Mucosa of stomach (tissue), 1 donor: ENCODE measurements around the gene DCN.

Experiments
- H3K27me3 ChIP-seq: one replicate; pipeline ENCODE4 v1.7.0; 2013; ENCODE audit warnings: mild to moderate bottlenecking, low read length; ENCODE audit not compliant: control insufficient read depth, insufficient read depth
- H3K36me3 ChIP-seq: one replicate; pipeline ENCODE4 v1.7.0; 2013; ENCODE audit warnings: low read length; ENCODE audit not compliant: control insufficient read depth, insufficient read depth
- H3K4me1 ChIP-seq: one replicate; pipeline ENCODE4 v1.7.0; 2013; ENCODE audit warnings: mild to moderate bottlenecking, low read length; ENCODE audit not compliant: control insufficient read depth, insufficient read depth
- H3K4me3 ChIP-seq: one replicate; pipeline ENCODE4 v1.7.0; 2013; ENCODE audit warnings: low read length
- H3K9ac ChIP-seq: one replicate; pipeline ENCODE4 v1.7.0; 2013; ENCODE audit warnings: mild to moderate bottlenecking, low read length, moderate library complexity
- H3K9me3 ChIP-seq: one replicate; pipeline ENCODE4 v1.7.0; 2013; ENCODE audit warnings: mild to moderate bottlenecking, low read length, moderate library complexity; ENCODE audit not compliant: control insufficient read depth
- donor health status: Pancreatic carcinoma.

Gene DCN

DNA sequence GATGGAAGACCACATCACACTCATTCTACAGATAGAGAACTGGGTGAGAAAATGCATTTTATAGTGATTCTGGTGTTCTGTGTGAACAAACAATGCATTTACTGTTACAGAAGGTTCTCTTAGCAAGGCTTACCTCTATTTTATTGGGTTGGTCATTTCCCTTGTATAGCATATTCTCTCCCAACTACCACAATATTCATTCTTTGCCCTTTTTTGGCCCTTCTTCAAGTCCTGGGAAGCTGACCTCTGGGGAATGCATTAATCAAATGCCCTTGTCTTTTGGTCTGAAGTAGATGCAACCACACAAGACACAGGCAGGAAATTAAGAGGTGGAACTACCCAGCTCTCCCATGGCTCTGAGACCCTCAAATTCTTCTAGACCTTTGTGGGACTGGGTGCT lies 19.5 kb downstream of the DCN start:
- Histone ChIP-seq H3K9ac (no peak overlapping the region), H3K9me3 (no peaks in the 10 kb centered on the region), H3K4me3 (no peak overlapping the region), H3K4me1 (no peaks in the 10 kb centered on the region), H3K36me3 (no peaks in the 10 kb centered on the region), H3K27me3 (no peaks in the 10 kb centered on the region)

DNA sequence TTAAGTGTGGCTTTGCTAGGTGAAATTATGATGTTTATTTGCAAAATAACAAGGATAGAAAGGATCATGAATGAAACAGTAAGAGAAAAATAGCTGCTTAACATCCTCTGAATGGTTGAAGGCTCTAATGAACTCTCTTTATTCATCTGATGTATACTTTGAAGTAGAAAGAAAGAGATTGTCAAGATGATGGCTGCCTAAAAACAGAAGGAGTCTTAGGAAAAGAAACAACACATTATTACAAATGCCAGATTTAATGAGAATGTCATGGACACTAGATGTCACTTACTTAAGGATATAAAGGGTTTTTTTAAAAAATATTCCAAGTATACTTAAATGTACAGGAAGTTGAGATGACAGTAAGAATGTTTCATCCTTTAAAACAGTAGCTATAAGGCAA lies 21.6 kb downstream of the DCN start:
- H3K27me3 ChIP-seq, result no peaks in the 10 kb centered on the region

DNA sequence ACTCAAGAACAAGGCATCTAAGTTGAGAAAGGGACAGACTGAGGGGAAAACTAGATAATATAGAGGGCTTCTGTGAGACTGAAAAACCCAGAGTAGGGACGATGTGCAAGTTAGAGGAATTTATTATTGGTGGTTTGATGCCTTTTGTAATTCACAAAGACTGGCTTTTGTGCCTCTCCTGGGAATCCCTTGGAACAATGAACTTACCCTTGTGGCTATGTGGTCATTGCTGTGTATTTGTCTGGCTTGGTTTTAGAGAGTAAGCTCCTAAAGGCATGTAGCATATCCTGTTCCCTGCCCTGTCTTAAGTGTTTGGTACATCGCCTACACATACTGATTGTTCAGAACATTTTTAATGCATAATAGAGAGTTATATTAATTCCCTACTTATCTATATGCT lies 26.6 kb downstream of the DCN start:
- no peaks in the 10 kb centered on the region for H3K9me3 ChIP-seq
- H3K27me3 ChIP-seq, result no peaks in the 10 kb centered on the region
- H3K36me3 ChIP-seq, result no peaks in the 10 kb centered on the region
- no peak overlapping the region for H3K4me3 ChIP-seq
- no peak overlapping the region for H3K9ac ChIP-seq
- H3K4me1 ChIP-seq, result no peaks in the 10 kb centered on the region

More for the DNA sequence above, 21.6 kb downstream of the DCN start:
- H3K4me3 ChIP-seq, result no peak overlapping the region
- no peaks in the 10 kb centered on the region for H3K4me1 ChIP-seq
- H3K9ac ChIP-seq, result no peak overlapping the region
- no peaks in the 10 kb centered on the region for H3K36me3 ChIP-seq
- H3K9me3 ChIP-seq, result no peaks in the 10 kb centered on the region

DNA sequence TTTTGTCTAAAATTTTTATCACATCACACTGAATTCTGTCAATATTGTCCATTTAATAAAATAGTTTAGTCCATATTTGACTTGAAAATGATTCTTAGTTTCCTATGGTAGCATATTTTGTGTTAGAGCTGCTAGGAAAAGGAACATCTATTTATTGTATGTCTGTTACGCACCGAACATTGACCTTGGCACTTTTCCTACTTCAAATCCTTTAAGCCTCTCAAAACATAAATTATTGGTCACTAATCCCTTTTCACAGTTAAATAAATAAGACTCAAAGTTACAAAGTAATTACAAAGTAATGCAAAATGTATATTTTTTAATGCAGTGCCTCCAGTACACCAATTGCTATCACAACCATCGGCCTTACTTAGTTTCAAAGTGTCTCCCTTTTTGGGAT lies 28.5 kb downstream of the DCN start:
- H3K36me3 ChIP-seq, result no peaks in the 10 kb centered on the region

DNA sequence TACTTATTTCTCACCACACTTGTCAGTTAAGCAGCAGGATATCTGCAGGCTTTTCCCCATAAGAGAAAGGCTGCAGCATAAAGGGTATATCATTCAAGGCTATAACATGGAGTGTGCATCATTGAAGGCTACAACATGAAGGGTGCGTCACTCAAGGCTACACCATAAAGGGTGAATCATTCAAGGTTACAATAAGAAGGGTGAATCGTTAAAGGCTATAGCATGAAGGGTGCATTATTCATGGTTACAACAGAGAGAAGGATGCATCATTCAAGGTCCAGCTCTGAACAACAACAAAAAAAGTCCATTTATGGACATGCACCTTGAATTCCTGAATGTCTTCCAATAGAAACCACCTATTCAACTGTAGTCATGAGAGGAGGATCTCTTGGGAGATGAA lies 38.6 kb downstream of the DCN start:
- Histone ChIP-seq H3K4me3 (no peak overlapping the region), H3K27me3 (no peaks in the 10 kb centered on the region), H3K36me3 (no peaks in the 10 kb centered on the region), H3K9me3 (no peaks in the 10 kb centered on the region), H3K9ac (no peak overlapping the region), H3K4me1 (no peaks in the 10 kb centered on the region)

More for the DNA sequence above, 28.5 kb downstream of the DCN start:
- no peaks in the 10 kb centered on the region for H3K4me1 ChIP-seq
- no peak overlapping the region for H3K4me3 ChIP-seq
- no peak overlapping the region for H3K9ac ChIP-seq
- no peaks in the 10 kb centered on the region for H3K9me3 ChIP-seq
- no peaks in the 10 kb centered on the region for H3K27me3 ChIP-seq

DNA sequence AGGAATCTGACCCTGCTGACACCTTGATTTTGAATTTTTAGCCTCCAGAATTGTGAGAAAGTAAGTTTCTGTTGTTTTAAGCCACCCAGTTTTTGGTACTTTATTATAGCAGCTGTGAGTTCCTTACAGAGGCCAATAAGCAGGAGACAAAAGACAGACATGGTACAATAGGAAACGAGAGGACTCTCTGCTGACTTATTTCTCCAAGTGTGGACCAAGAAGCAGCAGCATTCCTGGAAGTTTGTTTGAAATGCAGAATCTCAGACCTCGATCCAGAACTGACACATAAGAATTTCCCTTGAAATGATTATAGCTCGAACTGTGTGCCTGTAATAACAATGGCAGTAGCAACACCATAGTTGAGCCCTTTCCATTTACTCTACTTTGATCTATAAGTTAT lies 39.4 kb downstream of the DCN start:
- no peak overlapping the region for H3K4me3 ChIP-seq
- H3K9me3 ChIP-seq, result no peaks in the 10 kb centered on the region
- H3K9ac ChIP-seq, result no peak overlapping the region
- H3K27me3 ChIP-seq, result no peaks in the 10 kb centered on the region
- H3K4me1 ChIP-seq, result peaks cover 6% of the 10 kb centered on the region
- H3K36me3 ChIP-seq, result no peaks in the 10 kb centered on the region

DNA sequence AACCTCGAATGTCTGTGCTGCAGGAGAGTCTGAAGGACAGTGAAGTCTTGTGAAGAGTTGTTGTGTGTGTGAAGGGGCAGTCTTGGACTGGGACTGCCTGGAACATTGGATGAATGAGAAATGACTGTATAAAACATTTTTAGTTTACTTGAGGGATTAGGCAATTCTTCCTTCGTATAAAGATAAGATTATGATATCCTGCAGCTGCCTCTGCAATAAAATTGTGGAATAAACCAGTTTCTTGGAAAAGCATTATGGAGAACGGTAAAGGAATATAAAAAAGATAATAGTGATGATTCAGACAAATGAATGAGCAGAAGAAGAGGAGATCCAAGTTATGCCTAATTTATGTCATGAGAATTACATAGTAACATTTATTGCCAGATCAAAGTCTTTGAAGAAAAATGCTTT lies 40.4 kb downstream of the DCN start:
- Histone ChIP-seq H3K4me3 (no peak overlapping the region), H3K9ac (no peak overlapping the region), H3K4me1 (peaks cover 9% of the 10 kb centered on the region), H3K27me3 (no peaks in the 10 kb centered on the region), H3K9me3 (no peaks in the 10 kb centered on the region), H3K36me3 (no peaks in the 10 kb centered on the region)

DNA sequence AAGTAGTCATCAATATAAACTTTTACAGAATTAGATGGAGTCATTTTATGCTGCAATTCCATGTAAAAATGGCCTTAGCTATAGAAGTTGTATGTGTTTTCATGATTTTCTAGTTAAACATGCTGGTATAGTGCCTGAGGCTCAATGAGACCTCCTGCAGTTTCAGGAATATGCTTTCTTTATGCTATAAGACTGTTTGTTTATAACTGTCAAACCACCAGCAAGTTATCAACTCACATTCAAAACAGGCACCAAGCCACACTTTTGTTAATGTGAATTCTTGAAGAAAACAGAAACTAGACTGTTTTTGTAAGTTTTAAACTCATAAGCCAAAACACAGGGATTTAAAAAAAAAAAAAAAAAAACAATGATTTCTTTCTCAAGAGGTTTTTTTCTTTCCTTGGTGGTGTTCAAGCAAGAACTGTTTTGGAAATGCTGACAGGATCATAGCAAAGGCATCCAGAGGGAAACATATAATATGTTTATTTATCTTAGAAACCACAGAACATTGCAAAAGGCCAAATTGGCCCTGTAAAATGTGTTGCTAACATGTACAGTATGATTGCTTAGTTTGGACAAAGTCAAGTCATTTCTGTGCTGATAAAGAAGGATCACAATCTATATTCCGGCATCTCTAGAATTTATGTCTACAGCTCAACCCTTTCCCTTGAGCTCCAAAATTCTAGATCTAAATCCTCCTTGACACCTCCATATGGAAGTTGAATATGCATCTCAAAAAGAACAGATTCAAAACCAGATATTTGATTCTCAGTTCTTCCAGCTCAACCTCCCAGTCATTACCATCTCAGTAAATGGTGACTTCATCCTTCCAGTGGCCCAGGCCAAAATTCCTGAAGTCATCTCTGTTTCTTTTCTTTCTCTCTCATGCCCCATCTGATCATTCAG lies 42.3 kb downstream of the DCN start:
- no peaks in the 10 kb centered on the region for H3K27me3 ChIP-seq
- no peaks in the 10 kb centered on the region for H3K36me3 ChIP-seq
- no peak overlapping the region for H3K4me3 ChIP-seq
- H3K4me1 ChIP-seq, result peaks cover 9% of the 10 kb centered on the region
- no peaks in the 10 kb centered on the region for H3K9me3 ChIP-seq
- H3K9ac ChIP-seq, result no peak overlapping the region

DNA sequence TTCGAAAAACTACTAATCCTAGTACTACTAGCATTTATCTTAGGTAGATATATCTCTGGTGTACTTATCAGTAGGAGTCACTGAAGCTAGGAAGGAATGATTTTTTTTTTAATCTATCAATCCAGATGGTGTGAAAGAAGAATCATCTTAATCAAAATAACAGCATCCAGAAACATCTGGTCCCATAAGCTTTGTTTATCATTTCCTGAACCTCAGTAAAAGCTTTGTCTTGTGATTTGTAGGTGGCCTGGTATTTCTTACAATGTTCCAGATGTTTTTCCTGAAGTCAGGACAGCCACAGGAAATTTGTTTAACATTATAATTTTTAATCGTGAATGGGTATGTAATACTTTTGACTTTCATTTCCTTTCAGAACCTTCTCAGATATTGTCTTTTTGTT lies 43.3 kb downstream of the DCN start:
- no peaks in the 10 kb centered on the region for H3K36me3 ChIP-seq
- no peak overlapping the region for H3K9ac ChIP-seq
- no peaks in the 10 kb centered on the region for H3K27me3 ChIP-seq
- no peaks in the 10 kb centered on the region for H3K9me3 ChIP-seq
- H3K4me1 ChIP-seq, result peaks cover 9% of the 10 kb centered on the region
- H3K4me3 ChIP-seq, result no peak overlapping the region

DNA sequence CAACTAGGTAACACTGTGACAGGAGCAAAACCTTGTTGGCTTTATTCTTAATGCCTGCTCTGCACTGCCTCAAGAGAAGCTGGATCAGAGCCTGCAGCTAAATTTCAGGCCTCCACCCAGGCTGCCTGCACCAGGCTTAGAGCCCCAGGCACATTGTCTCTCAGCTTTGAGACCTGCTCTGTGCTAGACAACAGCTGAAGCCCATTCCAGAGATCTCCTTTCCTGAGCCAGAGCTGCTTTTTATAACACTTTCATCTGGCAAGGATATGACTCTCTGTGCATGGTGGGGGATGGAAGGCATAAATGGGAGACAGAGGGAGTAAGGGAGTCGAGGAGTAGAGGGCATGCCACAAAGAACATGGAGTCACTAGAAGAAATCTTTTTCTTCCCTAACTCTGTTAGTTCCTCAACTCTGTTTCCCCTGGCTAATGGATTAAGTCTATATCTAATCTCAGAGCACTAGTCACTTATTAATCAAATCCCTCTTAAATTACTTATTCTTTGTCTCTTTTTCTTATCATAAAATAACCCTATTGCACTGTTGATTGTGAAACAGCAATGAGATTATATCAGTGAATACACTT lies 44.2 kb downstream of the DCN start:
- Histone ChIP-seq H3K4me3 (no peak overlapping the region), H3K27me3 (no peaks in the 10 kb centered on the region), H3K36me3 (no peaks in the 10 kb centered on the region), H3K4me1 (peaks cover 9% of the 10 kb centered on the region), H3K9me3 (no peaks in the 10 kb centered on the region), H3K9ac (no peak overlapping the region)

DNA sequence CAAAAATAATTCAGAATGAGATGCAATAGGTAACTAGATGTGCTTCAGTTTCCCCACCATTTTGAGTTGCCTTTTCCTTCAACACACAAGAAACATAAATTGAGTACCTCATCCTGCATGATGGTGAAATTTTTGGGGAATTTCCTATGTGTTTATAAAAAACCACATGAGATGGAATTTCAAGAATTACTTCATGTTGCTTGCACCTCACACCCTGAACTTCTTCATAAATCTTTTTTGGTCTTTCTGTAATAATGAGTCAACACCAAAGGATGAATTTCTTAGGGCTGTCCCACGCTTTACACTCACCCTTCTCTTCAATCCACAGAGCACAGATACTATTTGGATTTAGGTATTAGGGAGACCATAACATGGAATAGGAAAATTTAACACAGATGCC lies 48.7 kb downstream of the DCN start:
- Histone ChIP-seq H3K9ac (no peak overlapping the region), H3K36me3 (no peaks in the 10 kb centered on the region), H3K27me3 (no peaks in the 10 kb centered on the region), H3K4me1 (peaks cover 9% of the 10 kb centered on the region), H3K4me3 (no peak overlapping the region), H3K9me3 (no peaks in the 10 kb centered on the region)

DNA sequence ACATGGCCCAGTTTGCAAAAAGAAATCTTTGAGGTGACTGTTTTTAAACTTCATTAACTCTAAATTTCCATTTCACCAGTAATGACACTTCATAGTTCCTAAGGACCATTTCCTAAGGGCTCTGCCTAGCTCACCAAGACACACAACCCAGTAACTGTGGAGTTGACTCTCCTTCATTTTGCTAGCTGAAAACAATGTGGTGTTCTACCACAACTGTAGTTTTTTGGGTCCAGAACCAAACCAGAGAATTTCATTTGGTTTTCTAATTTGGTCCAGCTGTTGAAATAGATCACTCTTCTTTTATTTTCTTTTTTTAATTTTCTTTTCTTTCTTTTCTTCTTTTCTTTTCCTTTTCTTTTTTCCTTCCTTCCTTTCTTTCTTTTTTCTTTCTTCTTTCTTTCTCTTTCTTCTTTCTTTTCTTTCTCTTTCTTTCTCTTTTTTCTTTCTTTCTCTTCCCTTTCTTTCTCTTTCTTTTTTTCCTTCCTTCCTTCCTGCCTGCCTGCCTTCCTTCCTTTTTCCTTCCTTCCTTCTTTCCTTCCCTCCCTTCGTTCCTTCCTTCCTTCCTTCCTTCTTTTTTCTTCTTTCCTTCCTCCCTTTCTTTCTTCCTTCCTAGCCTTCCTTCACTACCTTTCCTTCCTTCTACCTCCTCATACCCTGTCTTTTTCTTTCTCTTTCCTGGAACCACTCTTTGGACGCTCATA lies 52.8 kb downstream of the DCN start:
- H3K9ac ChIP-seq, result no peak overlapping the region
- no peaks in the 10 kb centered on the region for H3K27me3 ChIP-seq
- no peaks in the 10 kb centered on the region for H3K36me3 ChIP-seq
- H3K9me3 ChIP-seq, result no peaks in the 10 kb centered on the region
- H3K4me1 ChIP-seq, result peaks cover 4% of the 10 kb centered on the region
- H3K4me3 ChIP-seq, result no peak overlapping the region
